ENCODE results near the gene SHISAL1. TPM values are rescaled to one million over a fixed set of nuclear protein-coding genes. Genes with fewer than 3 reads are reported as not detected.
"Not testable (repeated sequence)": the region's sequence is repeated elsewhere in the genome, so short reads cannot be mapped to it uniquely, and the experiment has no call there.

SHISAL1 gene
- total RNA-seq, 1 donor from 2014 or later: 7.5 TPM

GRCh38 chr22:44326491-44326885, 13.7 kb upstream of the SHISAL1 start:
- Mint-ChIP-seq H3K27me3 (ENCODE audit: low read depth) (peaks cover 16% of the 10 kb centered on the region), H3K27ac (ENCODE audit: unreplicated experiment) (peak overlapping the region; percentile 84), H3K4me1 (ENCODE audit: low read depth) (peaks cover 26% of the 10 kb centered on the region), H3K9me3 (ENCODE audit: low read depth) (no peaks in the 10 kb centered on the region), H3K4me3 (ENCODE audit: unreplicated experiment) (peak overlapping the region; percentile 72), H3K36me3 (ENCODE audit: low read depth) (no peaks in the 10 kb centered on the region)
- TF ChIP-seq, protein P1, sequence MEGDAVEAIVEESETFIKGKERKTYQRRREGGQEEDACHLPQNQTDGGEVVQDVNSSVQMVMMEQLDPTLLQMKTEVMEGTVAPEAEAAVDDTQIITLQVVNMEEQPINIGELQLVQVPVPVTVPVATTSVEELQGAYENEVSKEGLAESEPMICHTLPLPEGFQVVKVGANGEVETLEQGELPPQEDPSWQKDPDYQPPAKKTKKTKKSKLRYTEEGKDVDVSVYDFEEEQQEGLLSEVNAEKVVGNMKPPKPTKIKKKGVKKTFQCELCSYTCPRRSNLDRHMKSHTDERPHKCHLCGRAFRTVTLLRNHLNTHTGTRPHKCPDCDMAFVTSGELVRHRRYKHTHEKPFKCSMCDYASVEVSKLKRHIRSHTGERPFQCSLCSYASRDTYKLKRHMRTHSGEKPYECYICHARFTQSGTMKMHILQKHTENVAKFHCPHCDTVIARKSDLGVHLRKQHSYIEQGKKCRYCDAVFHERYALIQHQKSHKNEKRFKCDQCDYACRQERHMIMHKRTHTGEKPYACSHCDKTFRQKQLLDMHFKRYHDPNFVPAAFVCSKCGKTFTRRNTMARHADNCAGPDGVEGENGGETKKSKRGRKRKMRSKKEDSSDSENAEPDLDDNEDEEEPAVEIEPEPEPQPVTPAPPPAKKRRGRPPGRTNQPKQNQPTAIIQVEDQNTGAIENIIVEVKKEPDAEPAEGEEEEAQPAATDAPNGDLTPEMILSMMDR (IDR thresholded peaks at IDR 0.05): peak; percentile 35
- DNase-seq (ENCODE audit: low spot score): no peak

GRCh38 chr22:44325718-44326490, 13.2 kb upstream of the SHISAL1 start:
- DNase-seq (ENCODE audit: low spot score): no peak
- H3K4me1 Mint-ChIP-seq (ENCODE audit: low read depth): peaks cover 26% of the 10 kb centered on the region
- H3K27ac Mint-ChIP-seq (ENCODE audit: unreplicated experiment): peak overlapping the region; percentile 84
- H3K36me3 Mint-ChIP-seq (ENCODE audit: low read depth): no peaks in the 10 kb centered on the region
- TF ChIP-seq, protein P1 (IDR thresholded peaks at IDR 0.05): peak; percentile 74
- peak overlapping the region; percentile 72 for H3K4me3 Mint-ChIP-seq (ENCODE audit: unreplicated experiment)
- H3K9me3 Mint-ChIP-seq (ENCODE audit: low read depth): no peaks in the 10 kb centered on the region
- H3K27me3 Mint-ChIP-seq (ENCODE audit: low read depth): peaks cover 16% of the 10 kb centered on the region

DNA sequence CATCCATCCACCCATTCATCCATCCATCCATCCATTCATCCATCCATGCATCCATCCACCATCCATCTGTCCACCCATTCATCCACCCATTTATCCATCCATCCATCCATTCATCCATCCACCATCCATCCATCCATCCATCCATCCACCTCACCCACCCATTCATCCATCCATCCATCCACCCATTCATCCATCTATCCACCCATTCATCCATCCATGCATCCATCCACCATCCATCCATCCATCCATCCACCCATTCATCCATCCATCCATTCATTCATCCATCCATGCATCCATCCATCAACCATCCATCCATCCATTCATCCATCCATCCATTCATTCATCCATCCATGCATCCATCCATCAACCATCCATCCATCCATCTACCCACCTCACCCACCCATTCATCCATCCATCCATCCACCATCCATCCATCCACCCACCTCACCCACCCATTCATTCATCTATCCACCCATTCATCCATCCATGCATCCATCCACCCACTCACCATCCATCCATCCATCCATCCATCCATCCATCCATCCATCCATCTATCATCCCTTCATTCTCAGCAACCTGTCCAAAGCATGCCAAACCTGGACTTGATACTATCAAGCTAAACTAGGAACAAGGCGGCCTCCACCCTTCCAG, 10.5 kb upstream of the SHISAL1 start:
- DNase-seq (ENCODE audit: low spot score); H3K9me3 Mint-ChIP-seq (ENCODE audit: low read depth); H3K27ac Mint-ChIP-seq (ENCODE audit: unreplicated experiment); H3K4me3 Mint-ChIP-seq (ENCODE audit: unreplicated experiment); H3K36me3 Mint-ChIP-seq (ENCODE audit: low read depth): not testable (repeated sequence)
- peaks cover 19% of the 10 kb centered on the region for H3K4me1 Mint-ChIP-seq (ENCODE audit: low read depth)
- peaks cover 11% of the 10 kb centered on the region for H3K27me3 Mint-ChIP-seq (ENCODE audit: low read depth)

DNA sequence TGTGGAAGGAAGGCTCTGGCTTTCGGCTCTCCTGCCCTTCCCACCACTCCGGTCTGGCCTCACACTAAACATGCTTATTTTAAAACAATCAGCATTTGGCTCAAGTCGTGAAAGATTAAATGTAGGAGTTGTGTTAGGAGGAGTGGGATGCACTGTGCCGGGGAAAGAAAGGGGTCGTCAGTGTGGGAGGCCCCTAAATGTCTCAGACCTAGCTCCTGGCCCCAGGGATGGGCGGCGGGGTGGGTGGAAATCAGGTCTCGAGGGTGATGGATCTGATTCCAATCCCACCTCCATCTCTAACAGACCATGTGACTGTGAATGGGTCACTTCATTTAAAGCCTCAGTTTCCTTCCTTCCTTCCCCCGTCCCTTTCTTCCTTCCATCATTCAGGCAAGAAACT, 6.9 kb upstream of the SHISAL1 start:
- no peaks in the 10 kb centered on the region for H3K9me3 Mint-ChIP-seq (ENCODE audit: low read depth)
- H3K4me1 Mint-ChIP-seq (ENCODE audit: low read depth): no peaks in the 10 kb centered on the region
- no peak overlapping the region for H3K4me3 Mint-ChIP-seq (ENCODE audit: unreplicated experiment)
- TF ChIP-seq, protein P1 (IDR thresholded peaks at IDR 0.05): no peak
- no peaks in the 10 kb centered on the region for H3K36me3 Mint-ChIP-seq (ENCODE audit: low read depth)
- H3K27me3 Mint-ChIP-seq (ENCODE audit: low read depth): peaks cover 9% of the 10 kb centered on the region
- H3K27ac Mint-ChIP-seq (ENCODE audit: unreplicated experiment): no peak overlapping the region
- DNase-seq (ENCODE audit: low spot score): no peak

DNA sequence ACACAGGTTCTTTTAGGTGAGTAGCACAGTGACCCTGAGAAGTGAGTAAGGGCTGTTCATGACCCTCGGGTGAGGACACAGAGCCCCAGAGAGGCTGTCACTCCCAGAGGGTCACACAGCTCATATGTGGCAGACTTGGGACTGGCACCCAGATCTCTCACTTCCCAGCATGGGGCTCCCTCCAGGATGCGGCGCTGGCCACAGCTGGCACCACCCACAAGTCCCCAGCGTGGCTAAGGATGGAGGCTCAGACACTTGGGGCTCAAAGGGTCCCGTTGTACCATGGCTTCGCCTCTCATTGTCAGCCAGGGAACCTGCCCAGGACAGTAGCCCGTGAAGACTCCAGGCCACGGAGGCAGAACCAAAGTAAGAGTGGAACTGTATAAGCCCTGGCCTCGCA, 6.0 kb upstream of the SHISAL1 start:
- Mint-ChIP-seq H3K9me3 (ENCODE audit: low read depth) (no peaks in the 10 kb centered on the region), H3K36me3 (ENCODE audit: low read depth) (no peaks in the 10 kb centered on the region), H3K27me3 (ENCODE audit: low read depth) (peaks cover 9% of the 10 kb centered on the region)

More for the DNA sequence above, 6.0 kb upstream of the SHISAL1 start:
- H3K4me3 Mint-ChIP-seq (ENCODE audit: unreplicated experiment): no peak overlapping the region
- H3K27ac Mint-ChIP-seq (ENCODE audit: unreplicated experiment): no peak overlapping the region
- DNase-seq (ENCODE audit: low spot score): no peak
- TF ChIP-seq, protein P1 (IDR thresholded peaks at IDR 0.05): no peak
- H3K4me1 Mint-ChIP-seq (ENCODE audit: low read depth): peaks cover 4% of the 10 kb centered on the region
